Measurements from ENCODE around the gene TSPAN13.

DNA sequence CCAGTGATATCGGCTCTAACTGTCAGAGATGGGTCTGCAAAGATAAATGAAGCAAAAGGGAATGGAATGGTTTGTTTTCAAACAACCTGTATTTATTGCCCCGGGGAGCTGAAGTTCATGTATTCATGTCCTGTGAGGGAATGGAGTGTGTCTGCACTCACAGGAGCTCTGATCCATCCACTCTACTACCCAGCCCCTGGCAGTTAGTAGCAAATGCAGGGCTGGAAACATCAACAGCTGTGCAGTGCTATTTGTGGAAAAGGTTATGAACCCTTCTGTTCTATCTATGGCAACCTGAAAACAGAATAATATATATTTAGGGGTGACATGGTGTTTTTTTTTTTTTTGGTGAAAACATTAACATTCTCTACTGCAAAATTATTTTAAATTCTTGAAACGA is 41.4 kb downstream of the TSPAN13 start:
- TF ChIP-seq, protein P1, sequence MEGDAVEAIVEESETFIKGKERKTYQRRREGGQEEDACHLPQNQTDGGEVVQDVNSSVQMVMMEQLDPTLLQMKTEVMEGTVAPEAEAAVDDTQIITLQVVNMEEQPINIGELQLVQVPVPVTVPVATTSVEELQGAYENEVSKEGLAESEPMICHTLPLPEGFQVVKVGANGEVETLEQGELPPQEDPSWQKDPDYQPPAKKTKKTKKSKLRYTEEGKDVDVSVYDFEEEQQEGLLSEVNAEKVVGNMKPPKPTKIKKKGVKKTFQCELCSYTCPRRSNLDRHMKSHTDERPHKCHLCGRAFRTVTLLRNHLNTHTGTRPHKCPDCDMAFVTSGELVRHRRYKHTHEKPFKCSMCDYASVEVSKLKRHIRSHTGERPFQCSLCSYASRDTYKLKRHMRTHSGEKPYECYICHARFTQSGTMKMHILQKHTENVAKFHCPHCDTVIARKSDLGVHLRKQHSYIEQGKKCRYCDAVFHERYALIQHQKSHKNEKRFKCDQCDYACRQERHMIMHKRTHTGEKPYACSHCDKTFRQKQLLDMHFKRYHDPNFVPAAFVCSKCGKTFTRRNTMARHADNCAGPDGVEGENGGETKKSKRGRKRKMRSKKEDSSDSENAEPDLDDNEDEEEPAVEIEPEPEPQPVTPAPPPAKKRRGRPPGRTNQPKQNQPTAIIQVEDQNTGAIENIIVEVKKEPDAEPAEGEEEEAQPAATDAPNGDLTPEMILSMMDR (IDR thresholded peaks at IDR 0.05; ENCODE audit: low read length) = no peak
- no peak for TF ChIP-seq EZH2 (IDR thresholded peaks at IDR 0.05; ENCODE audit: borderline replicate concordance, low read length)

Measured in OCI-LY1 (cell line).